Right lung (tissue), 5 donors: ENCODE results near the gene HTRA1. TPM values are rescaled to one million over a fixed set of nuclear protein-coding genes. Genes with fewer than 3 reads are reported as not detected.

Experiments
- DNase-seq, 2 donors: peaks; one replicate each; pipeline ENCODE4 v3.0.0-alpha.2; 2013
- polyA plus RNA-seq, 5 donors: library from polyadenylated mRNA; unstranded; fragments of 120-200 nt; gene quantifications; one replicate each; pipeline versions ENCODE4 v1.2.1 to v1.2.3, GENCODE V29; 2013; ENCODE audit warnings: inconsistent platforms in 1 of 5, low replicate concordance in 1 of 5; ENCODE audit not compliant: insufficient read length in 5 of 5, insufficient read depth in 1 of 5

Gene HTRA1
- polyA plus RNA-seq, 5 donors, result 55.1 to 87.0 (median 69.1) TPM

GRCh38 chr10:122513053-122513452, 51.7 kb downstream of the HTRA1 start:
- no peak for DNase-seq

GRCh38 chr10:122514045-122514840, 52.9 kb downstream of the HTRA1 start:
- no peak for DNase-seq

GRCh38 chr10:122515022-122515424, 53.7 kb downstream of the HTRA1 start:
- no peak for DNase-seq

- no peak for DNase-seq
Observed at GRCh38 chr10:122515588-122516231, 54.4 kb downstream of the HTRA1 start.

GRCh38 chr10:122516734-122517133, 55.4 kb downstream of the HTRA1 start:
- DNase-seq, result no peak

GRCh38 chr10:122519144-122519543, 57.8 kb downstream of the HTRA1 start:
- no peak for DNase-seq

- DNase-seq, result no peak
Observed at GRCh38 chr10:122519873-122520272, 58.5 kb downstream of the HTRA1 start.

- no peak for DNase-seq
Observed at GRCh38 chr10:122521011-122521410, 59.7 kb downstream of the HTRA1 start.

- no peak for DNase-seq
Observed at GRCh38 chr10:122524811-122525210, 63.5 kb downstream of the HTRA1 start.

- no peak for DNase-seq
Observed at GRCh38 chr10:122525788-122526187, 64.4 kb downstream of the HTRA1 start.

- no peak for DNase-seq
Observed at GRCh38 chr10:122526892-122527291, 65.5 kb downstream of the HTRA1 start.

GRCh38 chr10:122530177-122530576, 68.8 kb downstream of the HTRA1 start:
- DNase-seq, result no peak

GRCh38 chr10:122531261-122531660, 69.9 kb downstream of the HTRA1 start:
- DNase-seq, result no peak

- DNase-seq, result peak in 1 of 2 donors; percentile 12
Observed at GRCh38 chr10:122531939-122532338, 70.6 kb downstream of the HTRA1 start.

GRCh38 chr10:122532601-122533296, 71.4 kb downstream of the HTRA1 start:
- DNase-seq, result no peak

- no peak for DNase-seq
Observed at GRCh38 chr10:122537545-122537944, 76.2 kb downstream of the HTRA1 start.

- DNase-seq, result no peak
Observed at GRCh38 chr10:122541541-122542002, 80.2 kb downstream of the HTRA1 start.

GRCh38 chr10:122543676-122544445, 82.5 kb downstream of the HTRA1 start:
- DNase-seq, result no peak

GRCh38 chr10:122544493-122544892, 83.1 kb downstream of the HTRA1 start:
- DNase-seq, result no peak

- DNase-seq, result no peak
Observed at GRCh38 chr10:122546242-122546641, 84.9 kb downstream of the HTRA1 start.

GRCh38 chr10:122548407-122549085, 87.2 kb downstream of the HTRA1 start:
- no peak for DNase-seq
